ENCODE measurements around the gene CSNK1G2.

Gene CSNK1G2

GRCh38 chr19:1920644-1921043 is 20.3 kb upstream of the CSNK1G2 start:
- DNase-seq: no peak

- no peak for DNase-seq
These were observed 19.6 kb upstream of the CSNK1G2 start for GRCh38 chr19:1921326-1921725.

DNA sequence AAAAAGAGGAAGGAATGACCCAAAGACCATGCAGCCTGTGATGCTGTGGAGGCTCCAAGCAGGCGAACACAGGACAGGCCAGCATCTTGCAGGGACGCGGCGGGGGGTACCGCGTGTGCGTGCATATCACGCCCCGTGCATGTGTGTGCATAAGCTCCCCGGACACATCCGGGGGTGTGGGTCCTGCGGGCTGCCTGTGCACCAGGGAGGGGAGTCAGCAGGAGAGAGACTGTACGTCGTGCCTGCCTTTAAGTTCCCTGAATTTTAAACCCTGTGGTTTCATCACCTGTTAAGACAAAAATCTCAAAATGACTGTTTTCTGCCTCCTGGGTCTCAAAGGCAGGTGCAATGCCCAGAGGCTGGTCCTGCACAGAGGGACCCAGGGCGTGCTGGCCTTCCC is 19.1 kb upstream of the CSNK1G2 start:
- no peak for DNase-seq

- no peak for DNase-seq
These were observed 18.2 kb upstream of the CSNK1G2 start for GRCh38 chr19:1922803-1923202.

GRCh38 chr19:1923319-1923718 is 17.7 kb upstream of the CSNK1G2 start:
- DNase-seq: peak; percentile 51

DNA sequence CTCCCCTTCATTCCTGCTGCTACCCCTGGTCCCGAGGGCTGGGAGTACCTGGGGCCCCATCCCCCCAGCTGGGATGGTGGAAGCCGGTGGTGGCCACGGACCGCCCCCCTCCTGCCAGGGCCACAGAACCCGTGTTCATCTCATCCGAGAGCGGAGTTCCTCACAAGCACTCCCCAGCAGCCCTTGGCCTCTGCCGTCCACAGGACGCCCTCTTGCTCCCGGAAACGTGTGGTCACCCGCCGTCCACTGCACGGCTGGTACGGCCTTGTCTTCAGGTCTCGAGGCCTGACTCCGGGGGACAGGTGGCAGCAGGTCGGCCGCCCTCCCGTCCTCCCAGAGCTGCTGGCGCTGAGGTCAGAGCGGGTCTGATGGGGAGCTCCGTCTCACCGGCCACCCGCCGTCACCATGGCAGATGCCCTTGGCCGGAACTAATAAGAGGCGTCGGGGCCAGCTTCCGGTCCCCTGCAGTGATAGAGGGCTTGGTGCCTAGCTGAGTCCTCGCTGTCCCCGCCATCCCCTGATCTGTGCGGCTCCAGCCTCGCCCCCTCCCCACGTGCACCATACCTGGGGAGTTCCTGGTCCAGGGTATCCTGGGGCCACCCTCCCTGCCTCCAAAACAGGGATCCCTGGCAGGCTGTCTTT is 16.5 kb upstream of the CSNK1G2 start:
- no peak for DNase-seq

GRCh38 chr19:1925544-1925943 is 15.4 kb upstream of the CSNK1G2 start:
- DNase-seq: no peak

DNA sequence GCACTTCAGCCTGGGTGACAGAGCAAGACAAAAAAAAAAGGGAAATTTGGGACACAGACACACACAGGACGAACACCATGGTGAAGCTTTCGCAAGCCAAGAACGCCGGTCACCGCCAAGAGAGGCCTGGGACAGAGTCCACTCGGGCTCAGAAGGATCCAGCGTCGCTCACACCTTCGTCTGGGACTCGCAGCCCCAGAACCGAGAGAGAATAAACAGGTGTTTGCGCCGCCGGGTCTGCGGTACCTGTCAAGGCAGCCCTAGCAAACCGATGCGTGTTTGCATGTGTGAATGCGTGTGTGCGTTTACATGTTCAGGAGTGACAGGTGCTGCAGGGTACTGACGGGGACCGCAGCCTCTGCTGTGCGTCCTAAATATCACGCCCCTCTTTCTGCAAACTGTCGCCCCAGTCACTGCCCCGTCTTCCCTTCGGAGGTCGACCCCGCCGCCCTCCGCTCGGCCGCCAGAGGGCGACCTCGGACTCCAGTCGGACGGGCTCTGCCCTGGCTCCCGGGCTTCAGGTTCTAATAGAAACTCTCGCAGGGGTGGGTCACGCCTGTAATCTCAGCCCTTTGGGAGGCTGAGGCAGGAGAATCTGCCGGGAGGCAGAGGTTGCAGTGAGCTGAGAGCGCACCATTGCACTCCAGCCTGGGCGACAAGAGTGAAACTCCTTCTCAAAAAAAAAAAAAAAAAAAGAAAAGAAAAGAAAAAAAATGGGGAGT is 11.8 kb upstream of the CSNK1G2 start:
- DNase-seq: peak; percentile 87

DNA sequence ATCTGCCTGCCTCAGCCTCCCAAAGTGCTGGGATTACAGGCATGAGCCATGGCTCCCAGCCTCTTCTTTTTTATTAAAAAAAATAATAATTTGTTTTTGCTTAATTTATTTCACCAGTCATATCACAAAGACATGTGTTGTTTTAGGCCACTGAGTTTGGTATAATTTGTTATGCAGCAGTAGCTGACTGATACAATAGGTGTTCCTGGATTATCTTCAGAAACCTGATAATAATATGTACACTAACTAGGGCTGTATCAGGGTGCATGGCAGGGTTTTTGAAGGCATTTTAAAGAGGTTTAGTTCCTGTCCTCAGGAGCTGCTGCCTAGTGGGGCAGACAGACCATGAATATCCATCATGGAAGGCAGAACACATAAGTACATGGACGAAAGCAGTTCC is 9.5 kb upstream of the CSNK1G2 start:
- DNase-seq: no peak

- no peak for DNase-seq
These were observed 8.6 kb upstream of the CSNK1G2 start for GRCh38 chr19:1932395-1932794.

- DNase-seq: no peak
These were observed 7.7 kb upstream of the CSNK1G2 start for GRCh38 chr19:1933244-1933643.

DNA sequence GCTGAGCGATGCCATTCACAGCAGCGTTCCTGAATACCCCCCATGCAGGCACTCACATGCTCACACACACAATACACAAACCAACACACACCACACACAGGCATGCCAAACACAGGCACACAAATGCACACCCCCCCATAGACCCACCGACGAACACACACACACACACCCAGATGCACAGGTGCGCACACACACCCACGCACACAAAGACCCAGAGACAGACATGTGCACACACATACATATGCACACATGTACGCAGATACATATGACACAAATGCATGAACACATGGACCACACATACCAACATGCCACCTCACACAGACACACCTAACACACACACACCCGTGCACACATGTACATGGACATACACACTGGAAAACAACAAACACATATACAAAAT is 7.0 kb upstream of the CSNK1G2 start:
- DNase-seq: no peak

GRCh38 chr19:1935484-1936208 is 5.3 kb upstream of the CSNK1G2 start:
- no peak for DNase-seq

- DNase-seq: no peak
These were observed 4.5 kb upstream of the CSNK1G2 start for GRCh38 chr19:1936430-1936829.

GRCh38 chr19:1936916-1937610 is 3.9 kb upstream of the CSNK1G2 start:
- DNase-seq: no peak

DNA sequence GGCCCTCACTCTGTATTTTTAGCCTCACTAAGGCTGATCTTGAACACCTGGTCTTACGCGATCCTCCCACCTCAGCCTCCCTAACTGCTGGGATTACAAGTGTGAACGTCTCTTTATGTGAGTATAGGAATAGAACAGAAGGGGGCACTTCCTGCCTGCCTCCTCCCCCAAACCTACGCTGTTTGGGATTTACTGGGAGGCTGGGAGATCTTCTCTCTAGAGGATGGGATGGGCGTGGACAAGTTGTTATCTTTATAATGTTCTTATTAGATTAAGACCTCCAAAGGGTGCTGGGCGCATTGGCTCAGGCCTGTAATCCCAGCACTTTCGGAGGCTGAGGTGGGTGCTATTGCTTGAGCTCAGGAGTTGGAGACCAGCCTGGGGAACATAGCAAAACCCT is 2.9 kb upstream of the CSNK1G2 start:
- DNase-seq: no peak

DNA sequence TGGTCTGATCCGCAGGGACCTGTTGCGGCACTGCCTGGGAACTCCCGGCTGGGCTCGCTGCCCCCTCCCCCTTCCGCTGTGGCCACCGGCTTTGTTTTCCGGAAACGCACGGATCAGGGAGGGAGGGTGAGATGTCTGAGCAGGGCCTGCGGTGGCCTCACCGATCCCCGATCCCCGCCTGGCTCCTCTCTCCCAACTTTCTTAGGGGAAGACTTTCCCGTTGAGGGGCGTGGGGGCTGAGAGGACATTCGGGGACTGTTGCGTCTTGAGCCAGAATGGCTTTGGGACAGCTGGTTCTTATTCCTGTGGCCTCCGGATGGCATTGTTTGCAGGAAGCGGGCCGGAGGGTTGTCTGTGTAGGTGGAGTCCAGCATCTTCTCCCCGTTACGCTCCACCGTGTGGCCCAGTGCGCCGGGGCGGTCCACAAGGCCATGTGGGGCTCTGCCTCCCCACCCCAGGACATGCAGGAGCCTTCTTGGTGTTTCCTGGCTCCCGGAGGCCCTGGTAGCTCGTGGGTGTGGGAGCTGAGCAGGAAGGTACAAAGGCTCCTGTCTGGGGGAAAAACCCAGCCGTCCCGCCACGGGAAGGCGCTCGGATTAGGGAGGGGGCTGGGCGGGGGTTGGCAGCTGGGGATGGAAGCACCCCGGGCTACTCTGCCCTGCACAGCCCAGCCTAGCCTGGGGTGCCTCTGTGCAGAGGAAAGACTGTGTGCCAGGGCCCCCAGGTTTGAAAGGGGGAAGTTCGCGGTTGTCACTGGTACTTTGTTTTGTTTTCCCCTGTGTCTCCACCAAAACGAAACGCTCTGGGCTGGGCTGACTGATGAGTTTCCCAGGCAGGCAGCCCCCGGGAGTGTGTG is 1.3 kb downstream of the CSNK1G2 start:
- DNase-seq: peak; percentile 81

- DNase-seq: peak; percentile 40
These were observed 2.1 kb downstream of the CSNK1G2 start for GRCh38 chr19:1942934-1943555.

GRCh38 chr19:1943661-1944087 is 2.7 kb downstream of the CSNK1G2 start:
- DNase-seq: no peak

GRCh38 chr19:1944088-1944915 is 3.3 kb downstream of the CSNK1G2 start:
- no peak for DNase-seq

All from CD4-positive, alpha-beta T cell treated with Interleukin-17A for 4 hours (primary cell).